Measurements from ENCODE around the gene PYGM. TPM values are rescaled to one million over a fixed set of nuclear protein-coding genes. Genes with fewer than 3 reads are reported as not detected.

The PYGM gene
- total RNA-seq, 1 experiment from 2014 or later, result 3.6 TPM

GRCh38 chr11:64778223-64778472, 18.4 kb upstream of the PYGM start:
- Histone ChIP-seq H4K91ac (ENCODE audit: insufficient read length, low read depth, low read length) (no peak overlapping the region), H3K9ac (ENCODE audit: extremely low read depth, insufficient read length, low read length) (peak overlapping the region; percentile 87), H3K56ac (ENCODE audit: insufficient read length, low read depth, low read length) (no peak overlapping the region), H3K4me1 (ENCODE audit: insufficient read depth, low read length) (no peaks in the 10 kb centered on the region), H2BK120ac (ENCODE audit: low read depth, low read length, poor library complexity, severe bottlenecking) (no peak overlapping the region), H3K79me2 (ENCODE audit: insufficient read depth, low read length) (peaks cover 26% of the 10 kb centered on the region), H2AK5ac (ENCODE audit: insufficient read length, low read length) (no peak overlapping the region), H2BK15ac (ENCODE audit: low read depth, low read length) (no peak overlapping the region), H4K5ac (ENCODE audit: insufficient read length, low read depth, low read length) (no peak overlapping the region), H3K4ac (ENCODE audit: low read depth, low read length) (no peak overlapping the region; the same call in 1 of the 2 replicates), H2BK12ac (ENCODE audit: insufficient read length, low read depth, low read length) (no peak overlapping the region), H2BK5ac (ENCODE audit: insufficient read length, low read length) (no peak overlapping the region), H4K20me1 (ENCODE audit: control insufficient read depth, insufficient read depth, insufficient read length) (no peaks in the 10 kb centered on the region), H3K23ac (ENCODE audit: insufficient read length, low read depth, low read length) (no peak overlapping the region), H3T11ph (ENCODE audit: low read length) (no peak overlapping the region), H3K9me3 (ENCODE audit: control insufficient read depth, low read depth, low read length) (no peaks in the 10 kb centered on the region), H3K23me2 (ENCODE audit: insufficient read length, low read depth, low read length, poor library complexity, severe bottlenecking) (no peaks in the 10 kb centered on the region), H3K27me3 (ENCODE audit: insufficient read depth, low read length) (no peaks in the 10 kb centered on the region), H3K4me2 (ENCODE audit: insufficient read depth, insufficient read length, low read length) (peak overlapping the region; percentile 2), H3K14ac (ENCODE audit: insufficient read depth, low read length) (peak overlapping the region; percentile 96), H3K79me1 (ENCODE audit: insufficient read depth, low read depth, low read length, poor library complexity, severe bottlenecking) (peaks cover 3% of the 10 kb centered on the region), H2BK20ac (ENCODE audit: low read depth, low read length, poor library complexity, severe bottlenecking) (no peak overlapping the region), H3K18ac (ENCODE audit: insufficient read length, low read depth, low read length) (peak overlapping the region; percentile 92), H4K8ac (replicated peaks; ENCODE audit: insufficient read length, low read depth, low read length) (no peak overlapping the region), H3K27ac (ENCODE audit: insufficient read length, low read depth, low read length) (peak overlapping the region; percentile 42), H2AFZ (ENCODE audit: low read length) (no peak overlapping the region)
- H3K4me3 Mint-ChIP-seq, result peak overlapping the region; percentile 77 to 87
- peaks cover 23 to 39% of the 10 kb centered on the region in 2 experiments for H3K4me1 Mint-ChIP-seq
- WGBS (ENCODE audit: extremely low coverage, insufficient read length, low lambda C conversion rate), result no CpG with 5 or more reads among the region's 28 CpGs
- no peaks in the 10 kb centered on the region; a peak in 1 of 5 replicates for H3K9me3 Mint-ChIP-seq
- H3K27ac Mint-ChIP-seq, result no peak overlapping the region; a peak in 1 of 7 replicates
- no peak for DNase-seq
- no peak for TF ChIP-seq CTCF (conservative IDR thresholded peaks at IDR 0.05)
- H3K36me3 Mint-ChIP-seq (ENCODE audit: insufficient read depth in 1 of 3, low read depth in 3 of 3), result peaks cover 41 to 48% (median 44%) of the 10 kb centered on the region in 3 experiments
- H3K27me3 Mint-ChIP-seq (ENCODE audit: low read depth), result no peaks in the 10 kb centered on the region

Measured in H9 (cell line).